Loucy (cell line): ENCODE results near the gene IQSEC1.

Source experiments
- EZH2phosphoT487 ChIP-seq: fragments of 200-600 bp; IDR thresholded peaks from 2 replicates; pipeline ENCODE4 v1.6.1; 2018; ENCODE audit warnings: antibody characterized with exemption, mild to moderate bottlenecking, moderate library complexity, borderline replicate concordance
- TF ChIP-seq, protein P1 (sequence below): fragments of 200-600 bp; sonication (generic); conservative IDR thresholded peaks from 2 replicates; pipeline ENCODE4 v1.5.1; 2014; ENCODE audit warnings: mild to moderate bottlenecking, antibody characterized with exemption, low read length

DNA sequence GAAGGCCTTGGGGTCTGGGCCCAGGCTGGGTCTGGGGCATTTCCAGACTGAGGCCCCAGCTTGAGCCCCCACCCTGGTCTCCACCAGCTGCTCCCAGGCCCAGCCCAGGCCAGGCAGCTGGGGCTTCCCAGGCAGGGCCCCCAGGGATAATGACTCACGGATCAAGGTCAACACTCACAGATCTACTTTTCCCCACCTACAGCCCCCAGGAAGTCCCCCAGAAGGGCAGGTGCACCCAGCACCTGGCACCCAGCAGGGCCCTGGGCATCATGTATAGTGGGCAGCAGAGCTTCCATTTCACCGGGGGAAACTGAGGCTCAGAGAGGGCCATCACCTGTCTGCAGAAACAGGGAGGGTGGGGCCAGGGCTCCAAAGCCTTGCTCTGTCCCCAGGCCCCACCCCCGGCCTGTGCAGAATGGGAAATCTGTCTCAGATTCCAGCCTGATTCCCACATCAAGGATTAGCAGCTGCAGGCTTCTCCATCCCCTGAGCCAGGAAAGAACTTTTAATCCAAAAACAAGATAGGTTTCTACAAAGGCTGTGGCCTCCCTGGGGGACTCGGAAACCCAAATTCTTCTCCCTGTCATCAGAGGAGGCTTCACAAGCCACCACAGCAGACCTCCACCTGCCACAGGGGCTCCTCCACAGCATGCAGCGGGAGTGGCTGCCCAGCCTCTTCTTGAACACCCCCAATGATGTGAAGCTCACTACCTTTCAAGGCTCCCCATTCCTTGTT, 49.8 kb downstream of the IQSEC1 start:
- TF ChIP-seq, protein P1, sequence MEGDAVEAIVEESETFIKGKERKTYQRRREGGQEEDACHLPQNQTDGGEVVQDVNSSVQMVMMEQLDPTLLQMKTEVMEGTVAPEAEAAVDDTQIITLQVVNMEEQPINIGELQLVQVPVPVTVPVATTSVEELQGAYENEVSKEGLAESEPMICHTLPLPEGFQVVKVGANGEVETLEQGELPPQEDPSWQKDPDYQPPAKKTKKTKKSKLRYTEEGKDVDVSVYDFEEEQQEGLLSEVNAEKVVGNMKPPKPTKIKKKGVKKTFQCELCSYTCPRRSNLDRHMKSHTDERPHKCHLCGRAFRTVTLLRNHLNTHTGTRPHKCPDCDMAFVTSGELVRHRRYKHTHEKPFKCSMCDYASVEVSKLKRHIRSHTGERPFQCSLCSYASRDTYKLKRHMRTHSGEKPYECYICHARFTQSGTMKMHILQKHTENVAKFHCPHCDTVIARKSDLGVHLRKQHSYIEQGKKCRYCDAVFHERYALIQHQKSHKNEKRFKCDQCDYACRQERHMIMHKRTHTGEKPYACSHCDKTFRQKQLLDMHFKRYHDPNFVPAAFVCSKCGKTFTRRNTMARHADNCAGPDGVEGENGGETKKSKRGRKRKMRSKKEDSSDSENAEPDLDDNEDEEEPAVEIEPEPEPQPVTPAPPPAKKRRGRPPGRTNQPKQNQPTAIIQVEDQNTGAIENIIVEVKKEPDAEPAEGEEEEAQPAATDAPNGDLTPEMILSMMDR = no peak
- TF ChIP-seq EZH2phosphoT487 = no peak
